Measurements from ENCODE around the gene GEMIN4. TPM values are rescaled to one million over a fixed set of nuclear protein-coding genes. Genes with fewer than 3 reads are reported as not detected.

GEMIN4 gene
- total RNA-seq, 2 experiments from 2014 or later: 40.2 to 53.6 TPM

DNA sequence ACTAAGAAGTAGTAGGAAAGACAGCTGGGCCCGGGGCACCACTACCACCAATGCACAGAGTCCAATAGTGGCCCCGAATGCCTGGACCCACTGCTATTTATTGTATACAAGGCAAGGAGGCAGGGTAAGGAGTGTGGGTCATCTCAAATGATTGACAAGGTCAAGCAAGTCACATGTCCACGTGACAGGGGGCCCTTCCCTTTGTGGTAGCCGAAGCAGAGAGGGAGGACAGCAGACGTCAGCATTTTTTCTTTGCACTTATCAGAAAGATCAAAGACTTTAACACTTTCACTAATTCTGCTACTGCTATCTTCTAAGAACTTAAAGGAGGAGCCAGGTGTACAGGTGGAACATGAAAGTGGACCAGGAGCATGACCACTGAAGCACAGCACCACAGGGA, 43.9 kb downstream of the GEMIN4 start:
- CTCF ChIA-PET (ENCODE audit: unreplicated experiment): no interaction called here
- Histone ChIP-seq H3K79me2 (ENCODE audit: insufficient read depth, low read depth, low read length) (peaks cover 12% of the 10 kb centered on the region), H4K20me1 (ENCODE audit: insufficient read depth, low read length) (0 out of 2 replicates have a peak, but pooled peaks cover 5% of the 10 kb centered on the region), H2AFZ (ENCODE audit: low read length) (no peak overlapping the region), H3K9me2 (ENCODE audit: insufficient read depth, low read length) (no peaks in the 10 kb centered on the region), H3K36me3 (ENCODE audit: insufficient read depth, low read length) (peaks cover 33% of the 10 kb centered on the region), H3K4me2 (ENCODE audit: low read length) (no peak overlapping the region), H3K4me3 (ENCODE audit: low read depth, low read length, poor library complexity, severe bottlenecking) (no peak overlapping the region), H3K4me1 (ENCODE audit: insufficient read depth, low read length, poor library complexity, severe bottlenecking) (peaks cover under 1% of the 10 kb centered on the region), H3K9me3 (ENCODE audit: low read length) (no peaks in the 10 kb centered on the region), H3K27ac (ENCODE audit: low read depth, low read length, poor library complexity, severe bottlenecking) (no peak overlapping the region)
- POLR2A ChIA-PET: no interaction called here
- DNase-seq (ENCODE audit: low spot score): no peak
- no peak for TF ChIP-seq EZH2phosphoT487 (IDR thresholded peaks at IDR 0.05; ENCODE audit: borderline replicate concordance, low read depth, low read length)
- TF ChIP-seq, protein P1, sequence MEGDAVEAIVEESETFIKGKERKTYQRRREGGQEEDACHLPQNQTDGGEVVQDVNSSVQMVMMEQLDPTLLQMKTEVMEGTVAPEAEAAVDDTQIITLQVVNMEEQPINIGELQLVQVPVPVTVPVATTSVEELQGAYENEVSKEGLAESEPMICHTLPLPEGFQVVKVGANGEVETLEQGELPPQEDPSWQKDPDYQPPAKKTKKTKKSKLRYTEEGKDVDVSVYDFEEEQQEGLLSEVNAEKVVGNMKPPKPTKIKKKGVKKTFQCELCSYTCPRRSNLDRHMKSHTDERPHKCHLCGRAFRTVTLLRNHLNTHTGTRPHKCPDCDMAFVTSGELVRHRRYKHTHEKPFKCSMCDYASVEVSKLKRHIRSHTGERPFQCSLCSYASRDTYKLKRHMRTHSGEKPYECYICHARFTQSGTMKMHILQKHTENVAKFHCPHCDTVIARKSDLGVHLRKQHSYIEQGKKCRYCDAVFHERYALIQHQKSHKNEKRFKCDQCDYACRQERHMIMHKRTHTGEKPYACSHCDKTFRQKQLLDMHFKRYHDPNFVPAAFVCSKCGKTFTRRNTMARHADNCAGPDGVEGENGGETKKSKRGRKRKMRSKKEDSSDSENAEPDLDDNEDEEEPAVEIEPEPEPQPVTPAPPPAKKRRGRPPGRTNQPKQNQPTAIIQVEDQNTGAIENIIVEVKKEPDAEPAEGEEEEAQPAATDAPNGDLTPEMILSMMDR (conservative IDR thresholded peaks at IDR 0.05; ENCODE audit: low read length): no peak
- intact Hi-C loops (cut with micrococcal nuclease; ENCODE audit: unreplicated experiment): no loop called here
- no TSS peak for BruUV-seq (replicated peaks)

DNA sequence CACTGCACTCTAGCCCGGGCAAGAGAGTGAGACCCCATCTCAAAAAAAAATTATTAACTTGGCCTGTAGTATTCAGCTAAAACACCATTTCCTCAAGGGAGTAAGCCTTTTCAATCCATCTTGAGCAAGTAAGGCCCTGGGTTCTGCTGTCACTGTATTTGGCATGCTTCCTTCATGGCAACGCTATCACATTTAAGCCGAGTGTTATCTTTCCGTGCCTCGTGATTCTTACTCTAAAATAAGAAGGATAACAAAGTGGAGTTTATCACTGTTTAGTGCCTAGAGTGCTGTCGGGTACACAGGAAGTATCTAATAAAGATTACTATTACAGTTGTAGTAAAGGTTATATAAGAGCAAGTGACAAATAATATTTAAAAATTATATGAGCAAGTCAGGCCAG, 46.2 kb downstream of the GEMIN4 start:
- H3K27ac ChIP-seq (ENCODE audit: low read depth, low read length, poor library complexity, severe bottlenecking): no peak overlapping the region
- CTCF ChIA-PET (ENCODE audit: unreplicated experiment): no interaction called here

DNA sequence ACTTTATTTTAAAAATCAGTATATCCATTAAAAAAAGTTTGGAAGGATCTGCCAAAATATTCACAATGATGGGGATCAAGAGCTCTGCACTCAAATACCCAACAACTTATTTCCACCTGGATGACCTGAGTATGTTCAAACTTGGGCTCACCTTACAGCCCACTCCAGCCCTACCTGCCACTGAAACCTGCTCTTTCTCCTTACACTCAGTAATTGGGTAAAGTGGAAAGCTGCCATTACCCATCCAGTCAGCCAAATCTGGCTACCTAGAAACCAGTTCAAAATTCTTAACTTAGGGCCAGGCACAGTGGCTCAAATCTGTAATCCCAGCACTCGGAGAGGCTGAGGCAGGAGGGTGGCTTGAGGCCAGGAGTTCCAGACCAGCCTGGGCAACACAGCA, 47.1 kb downstream of the GEMIN4 start:
- Histone ChIP-seq H3K9me3 (ENCODE audit: low read length) (no peaks in the 10 kb centered on the region), H3K36me3 (ENCODE audit: insufficient read depth, low read length) (peaks cover 29% of the 10 kb centered on the region), H3K4me2 (ENCODE audit: low read length) (no peak overlapping the region), H2AFZ (ENCODE audit: low read length) (no peak overlapping the region), H3K4me1 (ENCODE audit: insufficient read depth, low read length, poor library complexity, severe bottlenecking) (no peaks in the 10 kb centered on the region), H3K79me2 (ENCODE audit: insufficient read depth, low read depth, low read length) (no peaks in the 10 kb centered on the region), H4K20me1 (ENCODE audit: insufficient read depth, low read length) (0 out of 2 replicates have a peak, but pooled peaks cover 5% of the 10 kb centered on the region), H3K9me2 (ENCODE audit: insufficient read depth, low read length) (no peaks in the 10 kb centered on the region), H3K4me3 (ENCODE audit: low read depth, low read length, poor library complexity, severe bottlenecking) (no peak overlapping the region), H3K27ac (ENCODE audit: low read depth, low read length, poor library complexity, severe bottlenecking) (no peak overlapping the region)
- BruUV-seq (replicated peaks): no TSS peak
- no peak for DNase-seq (ENCODE audit: low spot score)
- intact Hi-C loops (cut with micrococcal nuclease; ENCODE audit: unreplicated experiment): no loop called here
- ChIA-PET CTCF (ENCODE audit: unreplicated experiment) (no interaction called here), POLR2A (interaction anchor here (0.5 to 0.6 kb wide), 3 partner anchors 10 to 1784 kb away, joined by 3 to 5 read pairs (median 4); no protein-coding TSS in a partner anchor)
- TF ChIP-seq, protein P1 (conservative IDR thresholded peaks at IDR 0.05; ENCODE audit: low read length): no peak
- TF ChIP-seq EZH2phosphoT487 (IDR thresholded peaks at IDR 0.05; ENCODE audit: borderline replicate concordance, low read depth, low read length): no peak

More for the DNA sequence above, 46.2 kb downstream of the GEMIN4 start:
- Histone ChIP-seq H3K4me3 (ENCODE audit: low read depth, low read length, poor library complexity, severe bottlenecking) (no peak overlapping the region), H2AFZ (ENCODE audit: low read length) (no peak overlapping the region), H3K79me2 (ENCODE audit: insufficient read depth, low read depth, low read length) (no peaks in the 10 kb centered on the region), H3K36me3 (ENCODE audit: insufficient read depth, low read length) (peaks cover 33% of the 10 kb centered on the region), H3K4me2 (ENCODE audit: low read length) (no peak overlapping the region), H4K20me1 (ENCODE audit: insufficient read depth, low read length) (0 out of 2 replicates have a peak, but pooled peaks cover 5% of the 10 kb centered on the region), H3K9me3 (ENCODE audit: low read length) (no peaks in the 10 kb centered on the region), H3K9me2 (ENCODE audit: insufficient read depth, low read length) (no peaks in the 10 kb centered on the region), H3K4me1 (ENCODE audit: insufficient read depth, low read length, poor library complexity, severe bottlenecking) (no peaks in the 10 kb centered on the region)
- POLR2A ChIA-PET: interaction anchor here (0.7 kb wide), 1 partner anchor 53 kb away, joined by 3 read pairs; no protein-coding TSS in a partner anchor
- no TSS peak for BruUV-seq (replicated peaks)
- intact Hi-C loops (cut with micrococcal nuclease; ENCODE audit: unreplicated experiment): no loop called here
- no peak for DNase-seq (ENCODE audit: low spot score)
- TF ChIP-seq EZH2phosphoT487 (IDR thresholded peaks at IDR 0.05; ENCODE audit: borderline replicate concordance, low read depth, low read length): no peak
- TF ChIP-seq, protein P1 (conservative IDR thresholded peaks at IDR 0.05; ENCODE audit: low read length): no peak
